ENCODE data around the gene NPIPA1. TPM values are rescaled to one million over a fixed set of nuclear protein-coding genes. Genes with fewer than 3 reads are reported as not detected.
A peak's percentile ranks its signal among the peaks of the same experiment; 100 is the strongest.
"Not testable (repeated sequence)": the region's sequence is repeated elsewhere in the genome, so short reads cannot be mapped to it uniquely, and the experiment has no call there.

NPIPA1 gene
- total and polyA plus RNA-seq, 2 donors from 2014 or later = 26.7 to 79.3 TPM

GRCh38 chr16:14988092-14988491 lies 50.8 kb downstream of the NPIPA1 start:
- DNase-seq; intact Hi-C loops (cut with DNase I): not testable (repeated sequence)

GRCh38 chr16:14988661-14989191 lies 51.5 kb downstream of the NPIPA1 start:
- intact Hi-C loops (cut with DNase I); H3K27me3 ChIP-seq (ENCODE audit: control insufficient read depth, insufficient read depth, low read length); H3K4me3 ChIP-seq (ENCODE audit: low read length in 3 of 3); H3K4me1 ChIP-seq (ENCODE audit: control insufficient read depth in 2 of 3, insufficient read depth in 2 of 3, low read depth in 1 of 3, low read length in 3 of 3); FAIRE-seq; H3K9ac ChIP-seq (ENCODE audit: low read length in 3 of 3); H3K36me3 ChIP-seq (ENCODE audit: control insufficient read depth in 2 of 3, insufficient read depth in 3 of 3, low read length in 3 of 3); H3K9me3 ChIP-seq (ENCODE audit: control insufficient read depth in 2 of 3, insufficient read depth in 1 of 3, low read length in 3 of 3); H3K27ac ChIP-seq (ENCODE audit: low read depth in 2 of 2, low read length in 2 of 2): not testable (repeated sequence)
- peak in 4 of 5 donors; percentile 53 to 59 (median 55) for DNase-seq

More at GRCh38 chr16:14988092-14988491, 50.8 kb downstream of the NPIPA1 start:
- H3K27me3 ChIP-seq (ENCODE audit: control insufficient read depth, insufficient read depth, low read length); H3K4me3 ChIP-seq (ENCODE audit: low read length in 3 of 3); H3K9ac ChIP-seq (ENCODE audit: low read length in 3 of 3); H3K36me3 ChIP-seq (ENCODE audit: control insufficient read depth in 2 of 3, insufficient read depth in 3 of 3, low read length in 3 of 3); FAIRE-seq; H3K4me1 ChIP-seq (ENCODE audit: control insufficient read depth in 2 of 3, insufficient read depth in 2 of 3, low read depth in 1 of 3, low read length in 3 of 3); H3K27ac ChIP-seq (ENCODE audit: low read depth in 2 of 2, low read length in 2 of 2); H3K9me3 ChIP-seq (ENCODE audit: control insufficient read depth in 2 of 3, insufficient read depth in 1 of 3, low read length in 3 of 3): not testable (repeated sequence)

- DNase-seq = peak; percentile 9 to 84 (median 62)
- H3K4me3 ChIP-seq (ENCODE audit: low read length in 3 of 3); H3K9ac ChIP-seq (ENCODE audit: low read length in 3 of 3); intact Hi-C loops (cut with DNase I); H3K9me3 ChIP-seq (ENCODE audit: control insufficient read depth in 2 of 3, insufficient read depth in 1 of 3, low read length in 3 of 3); FAIRE-seq; H3K36me3 ChIP-seq (ENCODE audit: control insufficient read depth in 2 of 3, insufficient read depth in 3 of 3, low read length in 3 of 3); H3K27ac ChIP-seq (ENCODE audit: low read depth in 2 of 2, low read length in 2 of 2); H3K4me1 ChIP-seq (ENCODE audit: control insufficient read depth in 2 of 3, insufficient read depth in 2 of 3, low read depth in 1 of 3, low read length in 3 of 3); H3K27me3 ChIP-seq (ENCODE audit: control insufficient read depth, insufficient read depth, low read length): not testable (repeated sequence)
Measured at GRCh38 chr16:14989291-14990281, 52.3 kb downstream of the NPIPA1 start.

GRCh38 chr16:14993277-14994151 lies 56.3 kb downstream of the NPIPA1 start:
- H3K4me1 ChIP-seq (ENCODE audit: control insufficient read depth in 2 of 3, insufficient read depth in 2 of 3, low read depth in 1 of 3, low read length in 3 of 3); H3K4me3 ChIP-seq (ENCODE audit: low read length in 3 of 3); DNase-seq; FAIRE-seq; H3K9me3 ChIP-seq (ENCODE audit: control insufficient read depth in 2 of 3, insufficient read depth in 1 of 3, low read length in 3 of 3); H3K9ac ChIP-seq (ENCODE audit: low read length in 3 of 3); H3K36me3 ChIP-seq (ENCODE audit: control insufficient read depth in 2 of 3, insufficient read depth in 3 of 3, low read length in 3 of 3); H3K27me3 ChIP-seq (ENCODE audit: control insufficient read depth, insufficient read depth, low read length); intact Hi-C loops (cut with DNase I); H3K27ac ChIP-seq (ENCODE audit: low read depth in 2 of 2, low read length in 2 of 2): not testable (repeated sequence)

- intact Hi-C loops (cut with DNase I); H3K27me3 ChIP-seq (ENCODE audit: control insufficient read depth, insufficient read depth, low read length); H3K9ac ChIP-seq (ENCODE audit: low read length in 3 of 3); H3K4me3 ChIP-seq (ENCODE audit: low read length in 3 of 3); FAIRE-seq; H3K9me3 ChIP-seq (ENCODE audit: control insufficient read depth in 2 of 3, insufficient read depth in 1 of 3, low read length in 3 of 3); H3K27ac ChIP-seq (ENCODE audit: low read depth in 2 of 2, low read length in 2 of 2); H3K36me3 ChIP-seq (ENCODE audit: control insufficient read depth in 2 of 3, insufficient read depth in 3 of 3, low read length in 3 of 3); H3K4me1 ChIP-seq (ENCODE audit: control insufficient read depth in 2 of 3, insufficient read depth in 2 of 3, low read depth in 1 of 3, low read length in 3 of 3): not testable (repeated sequence)
- DNase-seq = peak in 1 of 5 donors; percentile 3
Measured at GRCh38 chr16:14996702-14997101, 59.5 kb downstream of the NPIPA1 start.

GRCh38 chr16:14998300-14998699 lies 61.1 kb downstream of the NPIPA1 start:
- FAIRE-seq; H3K9me3 ChIP-seq (ENCODE audit: control insufficient read depth in 2 of 3, insufficient read depth in 1 of 3, low read length in 3 of 3); intact Hi-C loops (cut with DNase I); H3K27ac ChIP-seq (ENCODE audit: low read depth in 2 of 2, low read length in 2 of 2); H3K36me3 ChIP-seq (ENCODE audit: control insufficient read depth in 2 of 3, insufficient read depth in 3 of 3, low read length in 3 of 3); H3K27me3 ChIP-seq (ENCODE audit: control insufficient read depth, insufficient read depth, low read length); H3K4me3 ChIP-seq (ENCODE audit: low read length in 3 of 3); H3K9ac ChIP-seq (ENCODE audit: low read length in 3 of 3); DNase-seq; H3K4me1 ChIP-seq (ENCODE audit: control insufficient read depth in 2 of 3, insufficient read depth in 2 of 3, low read depth in 1 of 3, low read length in 3 of 3): not testable (repeated sequence)

- H3K4me3 ChIP-seq (ENCODE audit: low read length in 3 of 3); intact Hi-C loops (cut with DNase I); H3K27ac ChIP-seq (ENCODE audit: low read depth in 2 of 2, low read length in 2 of 2); H3K4me1 ChIP-seq (ENCODE audit: control insufficient read depth in 2 of 3, insufficient read depth in 2 of 3, low read depth in 1 of 3, low read length in 3 of 3); DNase-seq; H3K9me3 ChIP-seq (ENCODE audit: control insufficient read depth in 2 of 3, insufficient read depth in 1 of 3, low read length in 3 of 3); FAIRE-seq; H3K27me3 ChIP-seq (ENCODE audit: control insufficient read depth, insufficient read depth, low read length); H3K36me3 ChIP-seq (ENCODE audit: control insufficient read depth in 2 of 3, insufficient read depth in 3 of 3, low read length in 3 of 3); H3K9ac ChIP-seq (ENCODE audit: low read length in 3 of 3): not testable (repeated sequence)
Measured at GRCh38 chr16:14999845-15000244, 62.6 kb downstream of the NPIPA1 start.
